Airway epithelial cell (primary cell): ENCODE measurements around the gene TECTB. TPM values are rescaled to one million over a fixed set of nuclear protein-coding genes. Genes with fewer than 3 reads are reported as not detected.

Experiments
- total RNA-seq: library from RNA; depleted of rRNA; stranded (reverse); fragments of >200 nt; gene quantifications from 2 replicates; pipeline ENCODE4 v1.2.3, GENCODE V29; 2015

The TECTB gene
- not detected in 2 replicates for total RNA-seq

DNA sequence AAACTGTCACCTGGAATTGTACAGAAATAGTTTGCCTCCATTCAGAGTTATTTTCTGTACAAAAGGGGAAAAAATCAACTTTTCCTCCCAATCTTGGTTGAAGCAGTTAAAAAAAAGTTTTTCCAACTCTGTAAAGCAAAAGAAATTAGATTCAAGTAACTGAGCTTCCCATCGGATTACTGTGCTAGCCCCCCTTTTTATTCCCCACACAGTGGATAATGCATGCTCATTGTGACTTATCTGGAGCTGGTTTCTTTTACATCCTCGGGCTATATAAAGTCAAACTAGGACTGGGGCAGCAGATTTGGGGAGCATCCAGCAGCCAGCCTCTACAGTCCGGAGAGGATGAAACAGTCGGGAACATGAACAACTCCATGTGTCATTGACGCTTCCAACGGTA, at the start of gene TECTB:
Gene TECTB, plus strand, starts transcription at position 301 of the 400 bp plus-strand sequence. CDS start 335 bp downstream, outside the sequence.

Other genes starting within 250 kb of the TECTB start
- 4.7 and 6.3 TPM in 2 replicates for gene GPAM, start 99.6 kb upstream of the TECTB start, total RNA-seq
- 0.42 TPM in 1 of 2 replicates, not detected in the other for gene ACSL5, start 90.7 kb downstream of the TECTB start, total RNA-seq
- 11.8 and 13.8 TPM in 2 replicates for gene ZDHHC6, start 163.5 kb downstream of the TECTB start, total RNA-seq
- 19.5 and 25.8 TPM in 2 replicates for gene VTI1A, start 163.8 kb downstream of the TECTB start, total RNA-seq